Calu3 (cell line): Measurements from ENCODE around the gene DGKZ. TPM values are rescaled to one million over a fixed set of nuclear protein-coding genes. Genes with fewer than 3 reads are reported as not detected.

Experiments used
- BruUV-seq: library from RNA; stranded (reverse); fragments of 400-500 nt; replicated peaks from 2 replicates; lab custom pipeline; 2021; lab: Mats Ljungman, UMichigan
- CTCF ChIA-PET: fragments of 300-600 bp; sonication (Branson Sonifier 250); formaldehyde crosslinking; loops from one replicate; lab custom pipeline; 2022; ENCODE audit warnings: antibody characterized with exemption; lab: Charles Lee
- DNase-seq: peaks from one replicate; pipeline ENCODE4 v3.0.0; 2022
- H3K27ac Mint-ChIP-seq: one replicate; pipeline ENCODE4 v1.8.0; 2022; ENCODE audit warnings: mixed read lengths; ENCODE audit not compliant: unreplicated experiment
- H3K27me3 Mint-ChIP-seq: one replicate; pipeline ENCODE4 v1.8.0; 2022; ENCODE audit warnings: mixed read lengths; ENCODE audit not compliant: unreplicated experiment
- H3K36me3 Mint-ChIP-seq: one replicate; pipeline ENCODE4 v1.8.0; 2022; ENCODE audit warnings: mild to moderate bottlenecking, moderate library complexity, mixed read lengths; ENCODE audit not compliant: insufficient read depth, unreplicated experiment
- H3K4me1 Mint-ChIP-seq: one replicate; pipeline ENCODE4 v1.8.0; 2022; ENCODE audit warnings: mild to moderate bottlenecking, low read depth, mixed read lengths; ENCODE audit not compliant: unreplicated experiment
- H3K4me3 Mint-ChIP-seq: one replicate; pipeline ENCODE4 v1.8.0; 2022; ENCODE audit warnings: mild to moderate bottlenecking, low read depth, moderate library complexity, mixed read lengths; ENCODE audit not compliant: unreplicated experiment
- H3K9me3 Mint-ChIP-seq: one replicate; pipeline ENCODE4 v1.8.0; 2022; ENCODE audit warnings: low read depth, mixed read lengths; ENCODE audit not compliant: unreplicated experiment
- intact Hi-C: fragments of 100-400 bp; cut with micrococcal nuclease; formaldehyde crosslinking; loops from one replicate; pipeline ENCODE4 v1.10.0; 2022; ENCODE audit not compliant: unreplicated experiment
- total RNA-seq: library from RNA; stranded (reverse); gene quantifications from 2 replicates; pipeline ENCODE4 v1.2.3, GENCODE V29; 2022
- TF ChIP-seq, protein P1 (sequence below): fragments of 200-600 bp; IDR thresholded peaks from one replicate; pipeline ENCODE4 v1.8.0; 2022; ENCODE audit warnings: antibody characterized with exemption; ENCODE audit not compliant: unreplicated experiment

Gene DGKZ
- total RNA-seq, 1 experiment from 2014 or later, result 38.0 TPM

DNA sequence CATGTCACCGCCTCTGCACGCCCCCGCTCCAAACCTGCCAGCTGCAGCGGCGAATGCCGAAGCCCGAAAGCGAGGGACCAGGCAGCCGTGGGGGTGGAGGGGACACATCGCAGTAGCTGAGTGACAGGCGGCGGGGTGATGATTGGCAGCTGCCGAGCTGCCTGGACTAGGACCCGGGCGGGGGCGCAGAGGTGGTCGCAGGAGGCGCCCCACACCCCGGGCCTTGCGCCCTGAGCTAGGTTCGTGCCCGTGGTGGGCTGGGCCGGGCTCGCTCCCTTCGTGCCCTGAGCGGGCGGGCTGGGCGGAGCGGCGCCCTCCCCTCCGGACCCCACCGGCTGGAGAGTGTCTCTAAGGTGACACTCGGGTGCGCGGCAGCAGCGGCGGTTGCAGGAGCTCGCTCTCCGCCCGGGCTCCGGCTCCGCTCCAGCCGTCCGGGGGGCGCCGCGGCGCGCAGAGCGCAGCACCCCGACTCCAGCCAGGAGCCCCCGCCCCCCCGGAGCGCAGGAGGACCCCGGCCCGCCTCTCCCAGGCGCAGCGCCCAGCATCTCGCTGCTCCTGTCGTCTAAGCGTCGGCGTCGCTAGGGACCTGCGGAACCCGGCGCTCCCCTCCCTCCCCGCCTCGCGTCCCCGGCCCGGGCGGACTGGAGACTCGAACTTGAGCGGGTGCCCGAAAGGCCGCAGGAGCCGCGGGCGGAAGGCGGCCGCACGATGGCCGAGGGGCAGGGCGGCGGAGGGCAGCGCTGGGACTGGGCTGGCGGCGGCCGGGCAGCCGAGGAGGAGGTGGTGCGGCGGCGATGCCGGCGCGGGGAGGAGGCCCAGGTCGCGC is 14.5 kb upstream of the DGKZ start:
- Mint-ChIP-seq H3K27ac (no peak overlapping the region), H3K27me3 (peaks cover 91% of the 10 kb centered on the region), H3K9me3 (no peaks in the 10 kb centered on the region), H3K4me1 (peaks cover 7% of the 10 kb centered on the region), H3K4me3 (peak overlapping the region; percentile 39), H3K36me3 (no peaks in the 10 kb centered on the region)
- intact Hi-C loops, result no loop called here
- no TSS peak for BruUV-seq
- TF ChIP-seq, protein P1, sequence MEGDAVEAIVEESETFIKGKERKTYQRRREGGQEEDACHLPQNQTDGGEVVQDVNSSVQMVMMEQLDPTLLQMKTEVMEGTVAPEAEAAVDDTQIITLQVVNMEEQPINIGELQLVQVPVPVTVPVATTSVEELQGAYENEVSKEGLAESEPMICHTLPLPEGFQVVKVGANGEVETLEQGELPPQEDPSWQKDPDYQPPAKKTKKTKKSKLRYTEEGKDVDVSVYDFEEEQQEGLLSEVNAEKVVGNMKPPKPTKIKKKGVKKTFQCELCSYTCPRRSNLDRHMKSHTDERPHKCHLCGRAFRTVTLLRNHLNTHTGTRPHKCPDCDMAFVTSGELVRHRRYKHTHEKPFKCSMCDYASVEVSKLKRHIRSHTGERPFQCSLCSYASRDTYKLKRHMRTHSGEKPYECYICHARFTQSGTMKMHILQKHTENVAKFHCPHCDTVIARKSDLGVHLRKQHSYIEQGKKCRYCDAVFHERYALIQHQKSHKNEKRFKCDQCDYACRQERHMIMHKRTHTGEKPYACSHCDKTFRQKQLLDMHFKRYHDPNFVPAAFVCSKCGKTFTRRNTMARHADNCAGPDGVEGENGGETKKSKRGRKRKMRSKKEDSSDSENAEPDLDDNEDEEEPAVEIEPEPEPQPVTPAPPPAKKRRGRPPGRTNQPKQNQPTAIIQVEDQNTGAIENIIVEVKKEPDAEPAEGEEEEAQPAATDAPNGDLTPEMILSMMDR, result no peak
- CTCF ChIA-PET, result interaction anchor here (0.6 kb wide), 1 partner anchor 9 kb away, joined by 3 read pairs; no protein-coding TSS in a partner anchor
- DNase-seq, result no peak

DNA sequence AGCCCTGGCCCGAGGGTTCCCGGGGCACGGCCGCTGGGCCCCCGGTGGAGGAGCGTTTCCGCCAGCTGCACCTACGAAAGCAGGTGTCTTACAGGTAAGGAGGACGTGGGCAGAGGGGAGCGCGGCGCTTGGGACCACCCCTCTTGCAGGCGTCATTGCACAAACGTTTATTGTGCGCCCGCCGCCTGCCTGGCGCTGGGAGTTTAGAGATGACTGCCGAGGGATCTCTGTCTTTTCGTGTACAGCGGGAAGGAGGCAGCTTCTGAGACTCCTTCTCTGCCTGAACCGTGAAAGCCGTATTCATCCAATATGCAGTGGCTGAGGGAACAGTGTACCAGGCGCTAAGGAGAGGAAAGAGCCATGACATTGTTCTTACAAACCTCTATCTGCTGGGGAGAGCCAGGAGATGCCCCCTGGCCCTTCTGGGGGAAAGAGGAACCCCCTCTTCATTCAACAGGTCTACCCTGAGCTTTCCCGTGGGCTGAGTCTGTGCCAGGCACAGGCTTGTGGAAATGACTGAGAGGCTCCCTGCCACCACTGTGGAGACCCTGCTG is 13.8 kb upstream of the DGKZ start:
- H3K4me3 Mint-ChIP-seq, result peak overlapping the region; percentile 39
- peaks cover 7% of the 10 kb centered on the region for H3K4me1 Mint-ChIP-seq
- no peaks in the 10 kb centered on the region for H3K36me3 Mint-ChIP-seq
- DNase-seq, result no peak
- no peak overlapping the region for H3K27ac Mint-ChIP-seq
- CTCF ChIA-PET, result interaction anchor here (0.6 kb wide), 1 partner anchor 9 kb away, joined by 3 read pairs; no protein-coding TSS in a partner anchor
- H3K9me3 Mint-ChIP-seq, result no peaks in the 10 kb centered on the region
- intact Hi-C loops, result no loop called here
- TF ChIP-seq, protein P1, result no peak
- BruUV-seq, result no TSS peak
- peaks cover 91% of the 10 kb centered on the region for H3K27me3 Mint-ChIP-seq

DNA sequence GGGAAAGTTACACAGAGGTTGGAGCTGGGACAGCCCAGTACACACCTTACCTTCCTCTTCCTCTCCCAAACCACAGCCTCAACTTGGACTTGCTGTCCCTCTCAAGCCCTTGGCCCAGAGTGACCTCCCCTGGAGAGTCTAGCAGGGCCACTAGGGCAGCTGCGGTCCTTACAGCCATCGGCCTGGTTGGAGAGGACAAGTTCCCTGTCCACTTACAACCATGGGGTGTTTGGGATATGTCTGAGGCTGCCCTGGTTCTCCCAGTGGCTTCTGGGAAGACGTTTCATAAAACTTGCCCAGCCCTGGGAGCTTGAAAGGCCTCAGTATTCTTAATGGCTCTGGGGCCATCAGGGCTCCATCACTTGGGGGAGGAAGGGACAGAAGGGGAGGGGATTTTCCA is 13.1 kb upstream of the DGKZ start:
- no TSS peak for BruUV-seq
- H3K4me1 Mint-ChIP-seq, result peaks cover 7% of the 10 kb centered on the region
- CTCF ChIA-PET, result no interaction called here
- H3K27ac Mint-ChIP-seq, result no peak overlapping the region
- intact Hi-C loops, result no loop called here
- no peaks in the 10 kb centered on the region for H3K36me3 Mint-ChIP-seq
- DNase-seq, result no peak
- H3K27me3 Mint-ChIP-seq, result peaks cover 95% of the 10 kb centered on the region
- no peak overlapping the region for H3K4me3 Mint-ChIP-seq
- TF ChIP-seq, protein P1, result no peak
- no peaks in the 10 kb centered on the region for H3K9me3 Mint-ChIP-seq

DNA sequence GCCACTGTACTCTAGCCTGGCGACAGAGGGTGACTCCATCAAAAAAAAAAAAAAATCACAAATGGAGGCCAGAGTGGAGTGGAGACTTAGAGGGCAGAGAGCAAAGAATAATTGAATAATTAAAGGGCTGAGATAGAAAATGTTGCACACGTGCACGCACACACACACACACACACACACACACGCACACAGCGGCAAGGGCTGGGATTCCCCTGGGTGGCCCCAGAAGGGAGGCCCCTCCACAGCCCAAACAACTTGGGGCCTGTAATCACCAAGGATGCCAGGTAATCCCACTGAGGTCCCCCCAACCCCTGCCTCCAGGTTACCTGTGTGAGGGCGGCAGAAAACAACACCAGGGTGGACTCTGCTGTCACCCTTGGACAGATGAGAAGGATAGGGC is 12.0 kb upstream of the DGKZ start:
- no peaks in the 10 kb centered on the region for H3K9me3 Mint-ChIP-seq
- no peaks in the 10 kb centered on the region for H3K36me3 Mint-ChIP-seq
- peaks cover 95% of the 10 kb centered on the region for H3K27me3 Mint-ChIP-seq
- DNase-seq, result no peak
- H3K27ac Mint-ChIP-seq, result no peak overlapping the region
- CTCF ChIA-PET, result no interaction called here
- peaks cover 7% of the 10 kb centered on the region for H3K4me1 Mint-ChIP-seq
- no TSS peak for BruUV-seq
- TF ChIP-seq, protein P1, result no peak
- intact Hi-C loops, result no loop called here
- H3K4me3 Mint-ChIP-seq, result no peak overlapping the region
